ENCODE data around the gene UNC119.
"Not testable (repeated sequence)": the region's sequence is repeated elsewhere in the genome, so short reads cannot be mapped to it uniquely, and the experiment has no call there.

The UNC119 gene

DNA sequence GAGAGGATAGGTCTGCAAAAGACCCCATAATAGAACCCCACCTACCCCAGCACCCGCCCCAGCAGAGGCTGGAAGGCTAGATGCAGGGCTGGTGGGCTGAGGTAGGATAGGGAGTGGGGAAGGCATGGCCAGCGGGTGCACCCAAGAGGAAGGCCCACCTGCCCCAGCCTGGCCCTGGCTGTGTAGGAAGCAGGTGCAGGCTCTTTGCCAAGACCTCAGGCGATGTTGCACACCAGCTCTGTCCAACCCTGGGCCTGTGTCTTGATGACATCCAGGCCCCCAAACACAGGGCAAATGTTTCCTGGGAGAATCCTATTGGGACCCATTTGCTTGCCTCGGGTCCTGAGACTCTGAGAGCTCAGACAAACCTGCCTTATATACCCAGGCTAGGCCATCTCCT, 12.2 kb downstream of the UNC119 start:
- FAIRE-seq: no peak

DNA sequence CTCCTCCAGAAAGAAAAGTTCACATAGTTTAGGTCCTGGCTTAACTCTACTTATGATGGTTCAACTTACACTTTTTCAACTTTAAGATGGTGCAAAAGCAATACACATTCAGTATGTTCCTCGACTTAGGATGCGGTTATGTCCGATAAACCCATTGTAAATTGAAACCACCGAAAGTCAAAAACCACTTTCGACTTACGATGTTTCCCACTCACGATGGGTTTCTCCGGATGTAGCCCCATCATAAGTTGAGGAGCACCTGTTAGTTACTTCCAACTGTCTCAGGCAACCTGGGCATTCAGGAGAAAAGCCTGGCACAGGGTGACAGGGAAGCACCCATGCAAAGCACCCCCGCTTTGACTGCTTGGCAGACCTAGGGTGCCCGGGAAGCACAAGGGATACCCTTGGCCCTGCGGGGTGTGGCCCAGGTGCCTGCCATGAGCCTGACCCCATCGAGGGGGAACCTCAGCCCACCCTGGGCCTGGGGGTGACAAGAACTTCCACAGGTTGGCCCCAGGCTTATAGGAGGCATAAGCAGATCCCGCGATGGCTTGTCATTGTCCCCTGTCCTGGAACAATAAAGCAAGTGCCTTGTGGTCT, 14.0 kb downstream of the UNC119 start:
- no peak for FAIRE-seq

DNA sequence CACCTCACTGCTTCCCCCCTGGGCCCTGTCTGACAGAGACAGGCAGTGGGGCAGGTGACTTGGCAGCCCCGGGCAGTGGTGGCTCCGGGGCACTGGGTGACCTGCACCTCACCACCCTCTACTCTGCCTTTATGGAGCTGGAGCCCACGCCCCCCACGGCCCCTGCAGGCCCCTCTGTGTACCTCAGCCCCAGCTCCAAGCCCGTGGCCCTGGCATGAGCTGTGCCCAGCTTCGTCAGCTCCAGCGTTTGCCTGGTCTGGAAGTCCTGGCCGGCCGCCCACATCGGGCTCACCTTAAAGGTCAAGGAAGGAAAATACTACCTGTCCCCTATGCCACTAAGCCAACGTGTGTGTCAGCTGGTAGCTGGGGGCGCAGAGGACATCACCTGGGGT, 15.2 kb downstream of the UNC119 start:
- FAIRE-seq: no peak

DNA sequence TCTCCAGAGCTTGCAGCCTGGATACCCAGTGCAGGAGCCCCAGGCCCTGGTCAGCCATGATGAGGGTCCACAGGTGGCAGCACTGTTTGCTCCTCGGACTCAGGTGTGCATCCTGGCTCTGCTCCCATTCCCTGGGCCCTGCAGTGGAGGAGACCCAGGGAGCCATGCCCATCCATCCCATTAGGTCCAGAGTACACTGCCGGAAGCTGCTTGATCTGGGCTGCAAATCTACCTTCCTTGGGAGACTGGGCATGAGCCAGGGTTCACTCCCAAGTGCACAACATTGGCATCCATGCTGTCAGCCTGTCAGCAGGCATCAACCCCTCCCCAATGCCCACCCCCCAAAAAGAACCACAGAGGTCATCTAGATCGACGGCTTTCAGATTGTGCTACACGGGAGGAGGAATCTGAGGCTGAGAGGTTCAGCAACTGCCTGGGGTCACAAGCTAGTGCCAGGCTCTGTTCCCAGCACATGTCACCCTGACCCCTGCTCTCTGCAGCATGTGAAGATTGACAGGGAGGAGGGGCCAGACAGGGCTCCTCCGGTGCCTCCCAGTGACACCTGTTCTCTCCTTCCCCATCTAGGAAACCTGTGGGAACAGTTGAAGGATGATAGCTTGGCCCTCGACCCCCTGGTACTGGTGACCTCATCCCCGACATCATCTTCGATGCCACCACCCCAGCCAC, 15.7 kb downstream of the UNC119 start:
- no peak for FAIRE-seq

DNA sequence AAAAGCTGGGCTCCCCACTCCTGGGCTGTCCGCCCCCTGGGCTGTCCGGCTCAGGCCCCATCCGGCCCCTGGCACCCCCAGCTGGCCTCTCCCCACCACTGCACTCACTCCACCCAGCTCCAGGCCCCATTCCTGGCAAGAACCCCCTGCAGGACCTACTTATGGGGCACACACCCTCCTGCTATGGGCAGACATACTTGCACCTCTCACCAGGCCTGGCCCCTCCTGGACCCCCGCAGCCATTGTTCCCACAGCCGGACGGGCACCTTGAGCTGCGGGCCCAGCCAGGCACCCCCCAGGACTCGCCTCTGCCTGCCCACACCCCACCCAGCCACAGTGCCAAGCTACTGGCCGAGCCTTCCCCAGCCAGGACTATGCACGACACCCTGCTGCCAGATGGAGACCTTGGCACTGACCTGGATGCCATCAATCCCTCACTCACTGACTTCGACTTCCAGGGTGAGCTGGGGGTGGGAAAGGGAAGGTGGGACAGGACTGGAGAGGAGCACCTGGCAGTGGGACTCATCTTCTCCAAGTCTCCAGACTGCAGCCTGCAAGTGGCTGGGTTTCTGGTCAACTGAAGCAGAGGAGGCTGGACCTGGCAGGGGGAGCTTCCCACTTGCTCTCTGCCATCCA, 17.6 kb downstream of the UNC119 start:
- FAIRE-seq: no peak

DNA sequence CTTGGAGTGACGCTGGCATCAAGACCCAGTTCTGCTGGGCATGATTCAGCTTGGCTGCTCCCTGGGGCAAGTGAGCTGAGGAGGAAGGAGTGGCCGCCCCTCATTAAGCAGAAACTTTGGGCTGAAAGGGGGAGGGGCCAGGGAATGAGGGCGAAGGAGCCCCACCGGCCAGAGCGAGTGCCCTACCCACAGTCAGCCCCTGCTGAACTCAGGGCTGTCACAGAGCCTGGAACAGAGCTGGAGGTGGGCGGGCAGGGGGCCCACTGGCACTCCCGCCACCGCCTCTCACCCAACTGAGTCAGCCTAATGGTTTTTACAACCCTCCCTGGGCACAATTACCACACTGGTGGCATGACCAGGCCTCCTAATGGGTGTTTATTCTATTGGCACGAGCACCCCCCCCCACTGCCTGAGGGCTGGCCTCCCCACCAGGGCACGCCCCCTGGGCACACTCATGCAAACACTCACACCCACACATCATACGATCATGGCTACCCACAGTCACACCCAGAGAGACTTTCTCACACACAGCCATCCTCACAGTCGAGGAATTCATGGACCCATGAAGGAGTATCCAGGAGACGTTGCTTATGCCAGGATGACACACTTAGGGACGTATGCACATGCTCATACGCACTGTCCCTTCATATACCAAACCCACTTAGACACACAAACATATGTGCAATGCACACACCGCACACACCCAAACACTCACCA, 19.2 kb downstream of the UNC119 start:
- no peak for FAIRE-seq

DNA sequence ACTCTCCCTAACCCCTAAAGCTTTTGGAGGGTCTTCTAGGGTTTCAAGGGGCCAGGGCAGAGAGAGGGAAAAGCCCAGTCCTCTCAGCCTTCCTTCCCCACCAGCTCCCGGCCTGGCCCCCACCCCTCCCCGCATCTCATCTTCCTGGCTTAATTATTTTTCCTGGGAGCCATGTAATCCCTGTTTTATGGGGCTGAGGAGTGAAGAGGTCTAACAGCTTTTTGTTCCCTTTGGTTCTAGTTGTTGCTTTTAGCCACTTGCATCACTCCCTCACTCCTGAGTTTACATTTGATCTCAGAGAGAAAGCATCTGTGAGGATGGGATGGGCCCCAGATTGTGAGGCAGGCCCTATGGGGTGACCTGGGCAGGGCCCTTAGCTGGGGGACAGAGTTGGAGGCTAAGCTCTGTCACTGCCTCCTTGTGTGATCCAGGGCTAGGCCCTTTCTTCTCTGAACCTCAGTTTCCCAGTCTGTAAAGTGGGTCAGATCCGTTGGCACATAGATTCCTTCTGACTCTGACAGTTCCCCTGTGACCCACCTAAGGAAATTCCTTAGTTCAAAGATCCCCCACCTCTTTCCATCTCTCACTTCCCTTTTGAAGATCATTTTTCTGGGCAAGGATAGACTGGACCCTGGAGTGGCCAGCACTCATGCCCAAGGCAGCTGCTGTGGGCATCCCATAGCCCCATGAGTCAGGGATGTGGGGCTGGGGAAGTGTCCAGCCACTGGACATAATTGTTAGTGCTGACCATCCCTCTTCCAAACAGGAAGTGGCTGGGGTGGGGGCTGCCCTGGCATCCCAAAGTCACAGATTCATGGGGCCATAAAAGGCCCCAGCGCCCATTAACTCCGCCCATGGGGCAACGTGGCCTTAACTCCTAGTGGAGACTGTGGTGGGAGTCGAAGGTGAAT, 20.1 kb downstream of the UNC119 start:
- no peak for FAIRE-seq

DNA sequence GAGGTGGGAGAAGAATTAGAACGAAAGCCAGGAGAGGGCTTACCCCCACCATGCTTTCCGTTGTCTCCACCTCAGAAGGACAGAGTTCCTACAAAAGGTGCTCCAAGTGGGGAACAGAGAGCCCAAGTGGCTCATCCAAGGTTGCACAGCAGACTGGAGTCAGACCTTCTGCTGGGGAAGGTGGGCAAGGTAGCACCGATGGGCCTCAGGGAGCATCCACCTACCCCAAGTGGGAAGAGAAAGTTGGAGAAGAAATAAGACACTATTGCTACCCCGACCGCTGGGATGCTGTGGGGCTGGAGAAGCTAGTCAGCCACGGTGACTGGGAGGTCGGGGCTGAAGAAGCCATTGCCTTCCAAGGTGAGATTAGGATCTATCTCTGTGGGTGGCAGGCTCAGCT, 21.5 kb downstream of the UNC119 start:
- no peak for FAIRE-seq

DNA sequence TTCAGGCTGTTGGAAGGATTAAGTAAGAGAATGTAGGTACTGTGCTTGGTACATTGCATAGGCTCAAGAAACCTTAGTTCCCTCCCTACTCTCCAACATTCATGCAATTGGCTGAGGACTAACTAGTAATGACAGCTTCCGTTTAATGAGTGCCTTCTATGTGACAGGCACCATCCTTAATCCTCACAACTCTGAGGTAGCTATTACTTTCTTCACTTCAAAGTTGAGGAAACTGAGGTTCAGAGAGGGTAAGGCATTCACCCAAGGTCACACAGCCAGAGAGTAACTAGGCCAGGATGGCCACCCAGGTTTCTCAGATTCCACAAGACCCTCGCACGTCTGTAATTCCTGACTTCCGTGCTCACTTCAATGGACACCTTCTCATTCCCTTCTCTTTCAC, 22.2 kb downstream of the UNC119 start:
- no peak for FAIRE-seq

DNA sequence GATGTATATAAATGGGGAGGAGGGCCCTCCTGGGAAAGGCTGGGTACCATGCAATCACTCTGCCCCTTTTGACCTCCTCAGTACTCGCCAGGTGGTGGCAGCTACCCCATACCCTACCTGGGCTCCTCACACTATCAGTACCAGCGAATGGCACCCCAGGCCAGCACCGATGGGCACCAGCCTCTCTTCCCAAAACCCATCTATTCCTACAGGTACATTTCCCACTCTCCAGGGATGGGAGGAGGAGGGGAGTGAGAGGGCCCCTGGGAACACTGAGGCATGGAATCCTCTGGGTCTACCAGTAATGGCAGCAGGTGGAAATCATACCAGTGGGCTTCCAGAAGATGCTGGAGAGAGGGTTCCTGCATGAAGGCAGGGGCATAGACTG, 23.4 kb downstream of the UNC119 start:
- no peak for FAIRE-seq

DNA sequence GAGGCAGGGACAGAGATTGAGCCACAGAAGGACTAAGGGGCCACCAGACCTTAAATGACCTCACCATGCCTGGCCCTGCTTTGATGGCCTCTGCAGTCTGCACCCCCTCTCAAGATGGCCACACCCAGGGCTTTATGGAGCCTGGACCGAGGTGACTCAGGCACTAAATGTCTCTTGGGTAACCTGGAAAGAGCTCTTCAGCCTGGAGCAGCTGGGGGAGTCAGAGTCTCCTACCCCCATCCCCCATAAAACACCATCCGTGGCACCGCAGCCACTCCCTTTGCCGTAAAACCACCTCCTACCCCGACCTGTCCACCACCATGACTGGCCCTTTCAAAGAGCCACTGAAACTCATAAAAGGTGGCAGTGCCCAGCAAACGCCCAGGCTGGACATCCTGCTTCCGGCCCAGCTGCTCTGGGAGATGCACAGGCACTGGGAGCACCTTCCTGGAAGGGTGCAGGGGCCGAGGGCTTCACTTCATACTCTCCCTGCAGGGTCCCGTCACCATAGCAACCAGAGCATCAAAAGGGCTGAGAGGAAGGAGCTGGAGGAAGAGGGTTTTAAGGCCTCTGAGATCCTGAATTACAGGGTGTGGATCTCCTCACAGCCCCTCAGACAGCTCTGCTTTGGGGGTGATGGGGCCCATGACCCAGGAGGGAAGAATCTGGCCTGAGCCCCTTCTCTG, 24.0 kb downstream of the UNC119 start:
- no peak for FAIRE-seq

DNA sequence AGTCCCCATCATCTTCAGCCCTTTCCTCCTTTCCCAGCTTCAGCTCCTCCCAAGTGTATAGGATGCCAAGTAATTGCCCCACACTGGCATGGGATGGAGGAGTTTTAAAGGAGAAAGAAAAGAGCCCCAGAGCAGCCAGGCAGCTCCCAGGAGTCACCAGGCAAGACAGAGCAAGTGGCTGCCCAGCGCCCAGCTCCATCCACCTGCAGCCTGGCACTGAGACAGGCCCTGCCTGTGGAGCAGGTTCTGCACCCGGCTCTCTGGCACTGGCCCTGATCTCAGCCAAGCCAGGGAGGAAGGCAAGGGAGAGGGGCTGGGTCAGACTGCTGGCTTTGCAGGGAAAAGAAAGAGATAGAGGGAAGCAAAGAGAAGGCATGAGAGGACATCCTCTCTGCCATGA, 24.6 kb downstream of the UNC119 start:
- FAIRE-seq: no peak

DNA sequence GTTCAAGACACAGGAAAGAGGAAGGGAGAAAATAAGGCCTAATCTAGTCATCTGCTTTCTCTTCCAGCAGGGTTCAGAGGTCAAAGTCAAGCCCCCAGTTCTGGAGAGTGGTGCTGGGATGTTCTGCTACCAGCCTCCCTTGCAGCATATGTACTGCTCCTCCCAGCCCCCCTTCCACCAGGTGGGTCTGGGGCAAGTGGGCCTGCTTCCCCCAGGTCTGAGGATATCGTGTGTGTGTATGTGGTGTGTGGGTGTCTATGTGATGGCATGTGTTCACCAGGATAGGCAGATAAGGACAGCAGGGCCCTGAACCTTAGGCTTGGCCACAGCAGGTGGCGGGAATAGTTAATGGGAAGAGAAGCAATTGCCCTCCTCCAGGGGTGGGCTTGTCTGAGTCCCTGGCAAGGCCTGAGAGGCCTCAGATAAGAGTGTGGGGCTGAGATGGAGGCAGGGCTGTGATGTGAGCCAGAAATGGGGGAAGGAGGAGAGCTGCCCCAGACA, 25.2 kb downstream of the UNC119 start:
- no peak for FAIRE-seq

DNA sequence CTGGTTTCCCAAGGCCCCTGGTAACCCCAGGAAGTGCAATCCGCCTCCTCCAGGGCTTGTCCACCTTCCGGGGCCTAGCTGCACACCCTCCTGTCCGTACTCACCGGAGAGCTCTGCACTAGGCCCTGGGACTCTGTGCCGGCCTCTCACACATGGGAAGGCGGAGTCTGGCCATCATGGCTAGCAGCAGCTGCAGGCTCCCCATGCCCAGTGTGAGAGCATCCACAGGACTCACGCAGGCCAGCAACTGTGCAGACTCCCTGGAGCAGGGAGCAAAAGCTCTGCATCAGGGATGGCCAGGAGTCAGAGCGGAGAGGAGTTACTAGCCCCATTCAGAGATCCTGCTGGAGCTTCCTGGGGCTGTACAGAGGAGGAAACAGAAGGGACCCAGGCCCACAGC, 26.0 kb downstream of the UNC119 start:
- FAIRE-seq: no peak

DNA sequence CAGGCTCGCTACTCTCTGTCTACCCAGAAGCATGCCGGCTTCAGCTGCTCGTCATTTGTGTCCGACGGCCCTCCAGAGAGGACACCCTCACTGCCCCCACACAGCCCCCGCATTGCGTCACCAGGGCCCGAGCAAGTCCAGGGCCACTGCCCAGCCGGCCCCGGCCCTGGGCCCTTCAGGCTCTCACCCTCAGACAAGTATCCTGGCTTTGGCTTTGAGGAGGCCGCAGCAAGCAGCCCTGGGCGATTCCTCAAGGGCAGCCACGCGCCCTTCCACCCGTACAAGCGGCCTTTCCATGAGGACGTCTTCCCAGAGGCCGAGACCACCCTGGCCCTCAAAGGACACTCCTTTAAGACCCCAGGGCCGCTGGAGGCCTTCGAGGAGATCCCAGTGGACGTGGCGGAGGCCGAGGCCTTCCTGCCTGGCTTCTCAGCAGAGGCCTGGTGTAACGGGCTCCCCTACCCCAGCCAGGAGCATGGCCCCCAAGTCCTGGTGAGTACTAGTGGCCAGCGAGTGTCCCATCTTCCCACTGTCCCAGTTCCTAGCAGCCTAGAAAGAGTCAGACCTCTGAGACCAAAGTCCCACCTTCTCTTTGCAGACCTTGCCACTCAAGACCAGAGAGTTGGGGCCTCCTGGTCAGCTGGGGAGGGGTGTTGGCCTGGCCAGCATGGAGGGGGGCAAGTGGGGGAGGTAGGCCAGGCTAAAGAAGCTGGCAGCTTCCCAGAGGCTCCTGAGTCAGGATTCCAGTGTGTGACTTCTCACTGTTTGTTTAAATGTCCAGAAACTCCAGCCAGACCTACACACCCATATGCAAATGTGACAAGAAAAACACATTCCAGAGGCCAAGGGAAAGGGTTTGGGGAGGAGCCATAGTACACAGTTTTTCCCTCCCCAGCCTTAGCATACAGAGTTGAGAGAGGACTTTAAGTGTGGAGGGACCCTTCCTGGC, 27.7 kb downstream of the UNC119 start:
- no peak for FAIRE-seq

DNA sequence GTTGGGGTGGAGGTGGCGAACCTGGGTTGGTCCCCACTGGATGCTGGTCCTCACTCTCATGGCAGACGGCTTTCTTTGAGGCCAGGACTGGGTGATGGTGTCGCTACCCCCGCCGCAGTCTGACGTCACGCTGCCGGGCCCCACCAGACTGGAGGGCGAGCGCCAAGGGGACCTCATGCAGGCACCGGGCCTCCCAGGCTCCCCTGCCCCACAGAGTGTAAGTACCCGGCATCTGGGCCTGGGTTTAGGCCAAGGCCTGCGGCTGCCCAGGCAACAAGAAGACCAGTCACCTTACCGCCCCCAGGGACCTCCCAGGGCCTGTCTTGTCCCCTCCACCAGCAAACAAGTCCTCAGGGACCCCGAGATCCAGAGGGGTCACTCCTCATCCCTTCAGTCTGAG, 28.5 kb downstream of the UNC119 start:
- no peak for FAIRE-seq

DNA sequence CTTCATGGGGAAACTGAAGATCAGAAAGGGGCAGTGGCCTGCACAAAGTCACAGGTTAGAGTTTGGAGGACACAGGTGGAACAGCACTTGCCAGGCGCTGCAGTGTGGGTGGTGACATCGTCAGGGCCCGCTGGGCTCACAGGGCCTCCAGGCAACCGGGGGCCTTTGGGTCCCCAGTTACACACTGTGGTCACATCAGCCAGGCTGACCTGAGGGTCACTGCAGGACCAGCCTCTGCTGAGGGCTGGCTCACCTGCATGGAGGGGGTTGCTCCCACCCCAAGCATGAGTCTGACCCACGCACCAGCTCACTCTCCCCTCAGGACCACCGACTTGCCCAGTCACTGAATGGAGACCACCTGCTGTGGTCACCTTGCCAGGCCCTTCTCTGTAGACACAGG, 29.2 kb downstream of the UNC119 start:
- no peak for FAIRE-seq

DNA sequence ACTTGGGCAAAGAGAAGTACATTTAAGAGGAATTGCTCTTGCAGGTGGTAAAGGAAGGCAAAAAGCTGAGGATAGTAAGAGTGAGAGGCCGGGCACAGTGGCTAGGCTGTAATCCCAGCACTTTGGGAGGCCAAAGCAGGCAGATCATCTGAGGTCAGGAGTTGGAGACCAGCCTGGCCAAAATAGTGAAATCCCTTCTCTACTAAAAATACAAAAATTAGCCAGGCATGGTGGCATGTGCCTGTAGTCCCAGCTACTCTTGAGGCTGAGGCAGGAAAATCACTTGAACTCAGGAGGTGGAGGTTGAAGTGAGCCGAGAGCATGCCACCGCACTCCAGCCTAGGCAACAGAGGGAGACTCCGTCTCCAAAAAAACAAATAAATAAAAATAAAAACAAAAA, 30.1 kb downstream of the UNC119 start:
- FAIRE-seq: not testable (repeated sequence)

DNA sequence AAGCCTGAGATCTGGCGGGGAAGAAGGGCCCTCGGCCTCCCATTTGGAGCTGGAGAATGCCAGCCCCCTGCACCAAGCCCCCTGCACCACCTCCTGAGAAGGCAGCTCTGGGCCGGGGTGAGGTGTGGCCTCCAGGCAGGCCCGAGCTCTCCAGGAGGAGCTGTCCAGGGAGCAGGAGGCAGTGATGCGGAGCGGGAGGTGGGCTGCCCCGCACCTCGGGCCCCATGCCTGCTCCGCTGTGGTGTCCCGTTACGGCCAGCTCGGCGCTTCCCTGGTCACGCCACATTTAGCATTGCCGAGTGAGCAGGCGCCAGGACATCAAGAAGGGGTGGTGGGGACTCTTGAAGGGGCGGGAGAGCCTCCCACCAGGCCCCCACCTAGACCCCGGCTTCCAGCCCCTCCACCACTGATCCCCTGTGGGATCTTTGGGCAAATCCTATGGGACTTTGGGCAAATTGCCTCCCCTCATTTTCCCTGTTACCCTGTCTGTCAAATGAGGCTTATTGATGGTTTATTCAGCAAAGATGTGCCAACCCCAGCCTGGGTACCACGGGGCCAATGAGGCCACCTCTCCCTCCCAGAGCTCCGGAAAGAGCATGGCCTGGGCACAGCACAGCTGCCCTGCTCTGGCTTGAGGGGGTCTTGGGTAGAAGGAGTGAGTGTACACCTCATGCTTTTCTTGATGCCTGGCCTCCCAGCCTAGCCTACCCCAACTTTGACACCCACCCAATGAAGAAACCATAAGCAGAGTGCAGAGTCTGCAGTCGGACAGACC, 30.9 kb downstream of the UNC119 start:
- FAIRE-seq: no peak

DNA sequence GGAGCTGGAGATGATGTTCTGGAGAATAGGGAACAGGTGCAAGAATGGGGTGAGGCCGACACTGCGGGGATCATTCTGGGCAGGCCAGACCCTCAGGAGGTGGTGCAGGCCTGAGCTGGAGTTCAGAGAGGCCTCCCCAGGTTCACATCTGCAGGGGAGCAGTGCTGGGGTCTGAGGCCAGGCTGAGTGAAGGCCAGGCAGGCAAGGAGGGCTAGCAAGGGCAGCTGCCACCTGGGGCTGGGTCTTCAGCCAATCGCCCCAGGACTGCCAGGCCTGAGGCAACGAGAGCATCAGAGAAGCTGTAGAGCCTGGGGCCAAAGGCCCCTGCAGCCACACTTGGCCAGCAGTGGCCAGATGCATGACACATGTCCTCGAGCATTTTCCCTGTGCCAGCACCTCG, 31.7 kb downstream of the UNC119 start:
- no peak for FAIRE-seq

All from TTC549 (cell line).